ENCODE results near the gene LTC4S.

Gene LTC4S

GRCh38 chr5:179814090-179814489, 20.3 kb downstream of the LTC4S start:
- no peak for DNase-seq

- DNase-seq = no peak
Measured at GRCh38 chr5:179815491-179816249, 21.9 kb downstream of the LTC4S start.

- no peak for DNase-seq
Measured at GRCh38 chr5:179816401-179816795, 22.6 kb downstream of the LTC4S start.

GRCh38 chr5:179816796-179817469, 23.1 kb downstream of the LTC4S start:
- no peak for DNase-seq

GRCh38 chr5:179817470-179817840, 23.7 kb downstream of the LTC4S start:
- no peak for DNase-seq

GRCh38 chr5:179817890-179818745, 24.3 kb downstream of the LTC4S start:
- no peak for DNase-seq

GRCh38 chr5:179818746-179819295, 25.0 kb downstream of the LTC4S start:
- DNase-seq = peak; percentile 91

- peak; percentile 86 for DNase-seq
Measured at GRCh38 chr5:179819296-179820126, 25.7 kb downstream of the LTC4S start.

GRCh38 chr5:179820127-179820482, 26.3 kb downstream of the LTC4S start:
- no peak for DNase-seq

- DNase-seq = peak; percentile 93
Measured at GRCh38 chr5:179820483-179821297, 26.9 kb downstream of the LTC4S start, which contains the start of gene SQSTM1. TSS of gene SQSTM1 (plus strand) at chr5:179820905. CDS start at chr5:179820937, 32 bp downstream.

- peak; percentile 92 for DNase-seq
Measured at GRCh38 chr5:179821298-179822058, 27.7 kb downstream of the LTC4S start.

- DNase-seq = no peak
Measured at GRCh38 chr5:179822059-179822432, 28.3 kb downstream of the LTC4S start.

- no peak for DNase-seq
Measured at GRCh38 chr5:179822444-179822990, 28.7 kb downstream of the LTC4S start.

GRCh38 chr5:179823937-179824744, 30.4 kb downstream of the LTC4S start:
- DNase-seq = no peak

GRCh38 chr5:179824745-179825112, 30.9 kb downstream of the LTC4S start:
- no peak for DNase-seq

- no peak for DNase-seq
Measured at GRCh38 chr5:179825655-179826182, 31.9 kb downstream of the LTC4S start.

- no peak for DNase-seq
Measured at GRCh38 chr5:179827680-179828079, 33.9 kb downstream of the LTC4S start.

GRCh38 chr5:179828756-179829421, 35.1 kb downstream of the LTC4S start:
- no peak for DNase-seq
